K562 (cell line): Measurements from ENCODE around the gene KCNA10. TPM values are rescaled to one million over a fixed set of nuclear protein-coding genes. Genes with fewer than 3 reads are reported as not detected.

Experiments used
- ATAC-seq: fragments of 200-7000 bp; cut with Tn5 transposase; 3 replicates; pipeline ENCODE4 v1.9.1; 2020; ENCODE audit warnings: moderate library complexity
- BruUV-seq: library from RNA; stranded (reverse); fragments of 400-500 nt; replicated peaks from 2 replicates; lab custom pipeline; 2021; lab: Mats Ljungman, UMichigan
- CTCF ChIA-PET: fragments of 300-600 bp; formaldehyde crosslinking; extraction: SDS; loops from one replicate; lab custom pipeline; 2021; ENCODE audit warnings: low intra/inter-chr PET ratio; lab: Yijun Ruan, JAX
- POLR2A ChIA-PET: fragments of 300-600, 350-650 bp; sonication (Branson Sonifier 250); formaldehyde crosslinking; extraction: SDS; loops from one replicate; lab custom pipeline; 2021; ENCODE audit warnings: antibody characterized with exemption, inconsistent platforms; lab: Yijun Ruan, JAX
- DNase-seq, 4 experiments: peaks; one replicate each; pipeline versions ENCODE4 v3.0.0 to v3.0.0-alpha.2; 2011 to 2018; ENCODE audit warnings: low spot score in 3 of 4, mixed read lengths in 3 of 4; ENCODE audit errors: extremely low read depth in 1 of 4
- FAIRE-seq: peaks from 2 replicates; lab custom pipeline; 2011; peaks lifted over from hg19 to GRCh38; lab: Jason Lieb, UNC
- H2AFZ ChIP-seq: 2 replicates; pipeline ENCODE4 v1.6.0; 2011; ENCODE audit warnings: low read depth, low read length, control low read depth, inconsistent platforms
- H3K27ac ChIP-seq: fragments of 200-600 bp; 3 replicates; pipeline ENCODE4 v1.8.0; 2011; ENCODE audit warnings: low read depth, mild to moderate bottlenecking, control low read depth, inconsistent platforms, low read length, moderate library complexity, mixed read lengths; ENCODE audit errors: extremely low read depth
- H3K27me3 ChIP-seq, 2 experiments: fragments of 300-600 bp in 1 of 2; 2 replicates in 1 of 2; 3 replicates in 1 of 2; pipeline versions ENCODE4 v1.6.0 to v1.8.0; 2011; ENCODE audit warnings: inconsistent platforms in 2 of 2, low read length in 2 of 2, mild to moderate bottlenecking in 1 of 2, mixed read lengths in 1 of 2, moderate library complexity in 1 of 2; ENCODE audit not compliant: control insufficient read depth in 2 of 2, insufficient read depth in 2 of 2
- H3K36me3 ChIP-seq: fragments of 300-600 bp; 3 replicates; pipeline ENCODE4 v1.8.0; 2011; ENCODE audit warnings: mild to moderate bottlenecking, low read length, inconsistent platforms; ENCODE audit not compliant: control insufficient read depth, insufficient read depth
- H3K4me1 ChIP-seq, 2 experiments: fragments of 200-600 bp in 1 of 2; replicated peaks in 1 of 2; 2 replicates in 1 of 2; 3 replicates in 1 of 2; pipeline versions ENCODE4 v1.5.1 to v1.8.0; 2011; ENCODE audit warnings: inconsistent platforms in 2 of 2, low read length in 2 of 2, mild to moderate bottlenecking in 1 of 2, mixed read lengths in 1 of 2, moderate library complexity in 1 of 2; ENCODE audit not compliant: control insufficient read depth in 2 of 2, insufficient read depth in 2 of 2
- H3K4me2 ChIP-seq: 2 replicates; pipeline ENCODE4 v1.6.1; 2011; ENCODE audit warnings: low read length, control low read depth, inconsistent platforms, mixed read lengths; ENCODE audit not compliant: insufficient read depth
- H3K4me3 ChIP-seq: fragments of 200-600 bp; sonication (generic), shearing (Covaris generic); 2 replicates; pipeline ENCODE4 v1.5.1; 2016; ENCODE audit warnings: control low read depth, inconsistent platforms
- H3K79me2 ChIP-seq: fragments of 200-600 bp; 3 replicates; pipeline ENCODE4 v1.8.0; 2011; ENCODE audit warnings: low read length, inconsistent platforms; ENCODE audit not compliant: control insufficient read depth, insufficient read depth
- H3K9ac ChIP-seq, 2 experiments: 2 replicates each; pipeline versions ENCODE4 v1.6.0 to v1.6.1; 2011; ENCODE audit warnings: low read depth in 2 of 2, low read length in 2 of 2, control low read depth in 1 of 2, inconsistent platforms in 1 of 2, mild to moderate bottlenecking in 1 of 2, mixed read lengths in 1 of 2; ENCODE audit not compliant: insufficient read depth in 1 of 2
- H3K9me1 ChIP-seq: one replicate; pipeline ENCODE4 v1.6.0; 2011; ENCODE audit warnings: inconsistent platforms, mild to moderate bottlenecking, low read length, moderate library complexity; ENCODE audit not compliant: control insufficient read depth, insufficient read depth
- H3K9me3 ChIP-seq: replicated peaks from 2 replicates; pipeline ENCODE4 v1.5.1; 2011; ENCODE audit warnings: low read depth, low read length, inconsistent platforms; ENCODE audit not compliant: control insufficient read depth, insufficient read depth
- H4K20me1 ChIP-seq: replicated peaks from 2 replicates; pipeline ENCODE4 v1.6.1; 2011; ENCODE audit warnings: low read length, inconsistent platforms, mixed read lengths; ENCODE audit not compliant: control insufficient read depth, insufficient read depth
- EP400 ChIP-seq: fragments of 450-650 bp; IDR thresholded peaks from 2 replicates; pipeline ENCODE4 v1.6.1; 2017; ENCODE audit warnings: antibody characterized with exemption, mild to moderate bottlenecking, moderate library complexity
- FIP1L1 ChIP-seq: fragments of 200-400 bp; formaldehyde crosslinking; IDR thresholded peaks from 2 replicates; pipeline ENCODE4 v1.6.1; 2018; ENCODE audit warnings: mild to moderate bottlenecking, low read depth, low read length; ENCODE audit not compliant: poor library complexity, severe bottlenecking
- HMG20B ChIP-seq: fragments of 250-450 bp; sonication (Bioruptor Pico); IDR thresholded peaks from 2 replicates; pipeline ENCODE4 v1.5.0; 2021; ENCODE audit warnings: mild to moderate bottlenecking
- HOXB6 ChIP-seq: fragments of 250-450 bp; sonication (Bioruptor Pico); IDR thresholded peaks from 2 replicates; pipeline ENCODE4 v1.5.1; 2022; ENCODE audit warnings: mild to moderate bottlenecking, borderline replicate concordance
- IFI16 ChIP-seq: fragments of 250-450 bp; sonication (Bioruptor Pico); IDR thresholded peaks from 2 replicates; pipeline ENCODE4 v2.1.2; 2022; ENCODE audit warnings: mild to moderate bottlenecking, inconsistent platforms
- NCOA6 ChIP-seq: fragments of 450-650 bp; IDR thresholded peaks from 2 replicates; pipeline ENCODE4 v1.6.1; 2017; ENCODE audit warnings: mild to moderate bottlenecking
- POLR2H ChIP-seq: IDR thresholded peaks from 2 replicates; pipeline ENCODE4 v1.6.1; 2016; ENCODE audit warnings: missing genetic modification characterization, low read depth, mild to moderate bottlenecking, control low read depth, missing compliant biosample characterization, moderate library complexity
- RBM14 ChIP-seq: fragments of 200-400 bp; formaldehyde crosslinking; IDR thresholded peaks from 2 replicates; pipeline ENCODE4 v1.6.1; 2018; ENCODE audit warnings: low read depth, mild to moderate bottlenecking, low read length, moderate library complexity, borderline replicate concordance; ENCODE audit not compliant: insufficient read depth
- ZBTB43 ChIP-seq: sonication (generic); formaldehyde crosslinking; IDR thresholded peaks from 2 replicates; pipeline ENCODE4 v1.8.0; 2023; ENCODE audit warnings: mild to moderate bottlenecking, missing genetic modification reagents
- ZNF12 ChIP-seq: sonication (generic); formaldehyde crosslinking; IDR thresholded peaks from 2 replicates; pipeline ENCODE4 v1.4.0; 2020; ENCODE audit warnings: mild to moderate bottlenecking, missing genetic modification reagents
- WGBS: fragments of 100-300 bp; shearing (Covaris generic); methylation state at CpG from one replicate; pipeline ENCODE4 v1.1.6; 2016; ENCODE audit warnings: low coverage, mixed read lengths; ENCODE audit not compliant: insufficient coverage; ENCODE audit errors: missing lambda C conversion rate; 5-methylcytosine and 5-hydroxymethylcytosine counted together
- in situ Hi-C: fragments of 300-500 bp; cut with MboI; formaldehyde crosslinking; loops from 4 replicates; pipeline ENCODE4 v1.15.0; 2018; ENCODE audit warnings: inconsistent platforms, mixed read lengths
- intact Hi-C: fragments of 100-400 bp; cut with micrococcal nuclease; formaldehyde crosslinking; loops from 2 replicates; pipeline ENCODE4 v1.14.2; 2022
- polyA plus RNA-seq, 8 experiments: library from polyadenylated mRNA; depleted of rRNA in 4 of 8; stranded (reverse) in 5 of 8; unstranded in 3 of 8; fragments of >200 nt; fragmentation: Nextera tagmentation in 2 of 8; fragmentation: Illumina TruSeq in 1 of 8; extraction: Ambion mirVana in 2 of 8; extraction: Trizol in 1 of 8; gene quantifications; 2 replicates each; pipeline versions ENCODE4 v1.2.1 to v1.2.3, GENCODE V29; 2011 to 2014; ENCODE audit warnings: inconsistent platforms in 1 of 8, missing spikeins in 1 of 8
- total RNA-seq, 7 experiments: library from RNA; depleted of rRNA in 6 of 7; stranded (reverse); fragments of >200 nt in 6 of 7; fragmentation: Illumina TruSeq in 2 of 7; extraction: Trizol in 2 of 7; gene quantifications; 2 replicates each; pipeline versions ENCODE4 v1.2.1 to v1.2.3, GENCODE V29; 2011 to 2021; ENCODE audit warnings: low replicate concordance in 1 of 7
- TF ChIP-seq, protein P1 (sequence below): sonication (generic); formaldehyde crosslinking; IDR thresholded peaks from 2 replicates; pipeline ENCODE4 v1.9.0; 2022; ENCODE audit warnings: mild to moderate bottlenecking, missing genetic modification reagents
- TF ChIP-seq, protein P2 (sequence below): fragments of 450-650 bp; formaldehyde crosslinking; IDR thresholded peaks from 2 replicates; pipeline ENCODE4 v1.4.0; 2022; ENCODE audit warnings: mild to moderate bottlenecking, moderate library complexity
- TF ChIP-seq, protein P3 (sequence below): sonication (generic); formaldehyde crosslinking; IDR thresholded peaks from 2 replicates; pipeline ENCODE4 v1.8.1; 2023; ENCODE audit warnings: mild to moderate bottlenecking, missing genetic modification reagents, moderate library complexity
- TF ChIP-seq, protein P4 (sequence below): fragments of 450-650 bp; conservative IDR thresholded peaks from 2 replicates; pipeline ENCODE4 v1.6.1; 2016; ENCODE audit warnings: missing genetic modification characterization, low read depth, mild to moderate bottlenecking, missing compliant biosample characterization, moderate library complexity
- TF ChIP-seq, protein P5 (sequence below): fragments of 450-650 bp; formaldehyde crosslinking; IDR thresholded peaks from 2 replicates; pipeline ENCODE4 v1.4.0; 2022; ENCODE audit warnings: missing genetic modification characterization

KCNA10 gene
- total and polyA plus RNA-seq, 9 of the 15 experiments (the other 6 are each of a cell fraction or from before 2014, with no cell fraction given): not detected

DNA sequence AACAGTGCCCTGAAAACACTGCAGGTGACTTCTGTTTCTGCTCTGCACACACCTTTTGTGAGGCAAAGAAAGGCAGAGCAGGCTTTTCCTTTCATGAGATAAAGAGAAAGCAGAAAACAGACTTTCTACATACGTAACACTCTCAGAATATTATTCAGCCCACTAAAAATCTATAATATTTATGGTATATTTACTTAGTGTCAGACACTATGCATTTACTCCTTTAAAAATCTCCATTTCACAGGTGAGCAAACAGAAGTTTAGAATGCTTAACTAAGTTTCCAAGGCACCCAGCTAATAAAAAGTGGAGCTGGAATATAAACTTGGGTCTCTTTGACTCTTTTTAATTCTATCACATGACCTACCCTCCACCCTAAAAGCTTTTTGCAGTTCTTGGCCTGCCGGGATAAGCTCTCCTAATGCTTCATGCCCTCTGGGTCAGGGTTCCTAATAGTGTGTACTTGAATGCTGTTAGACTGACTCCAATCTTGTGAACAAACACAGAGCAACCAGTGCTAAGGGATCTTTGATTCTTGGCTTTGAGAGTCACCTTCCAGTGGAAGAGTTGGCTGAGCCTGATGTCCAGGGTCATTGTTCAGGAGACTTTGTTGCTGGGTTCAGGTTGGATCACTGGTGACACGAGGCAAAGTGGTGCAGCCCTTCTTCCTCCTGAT, 40.9 kb downstream of the KCNA10 start:
- Histone ChIP-seq H3K9me1 (peaks cover 3% of the 10 kb centered on the region), H2AFZ (no peak overlapping the region), H3K4me1 (peaks cover 0 to 3% of the 10 kb centered on the region in 2 experiments; a peak in 4 of 5 replicates), H3K4me3 (no peak overlapping the region), H3K27ac (no peak overlapping the region), H3K79me2 (no peaks in the 10 kb centered on the region), H3K27me3 (peaks cover 8 to 44% of the 10 kb centered on the region in 2 experiments), H3K9ac (no peak overlapping the region), H3K9me3 (no peaks in the 10 kb centered on the region), H3K36me3 (no peaks in the 10 kb centered on the region), H3K4me2 (no peak overlapping the region), H4K20me1 (peaks cover 10% of the 10 kb centered on the region; the same call in 1 of the 2 replicates)
- ChIA-PET CTCF (no interaction called here), POLR2A (interaction anchor here (0.6 kb wide), 2 partner anchors 46 to 173 kb away, joined by 3 read pairs; no protein-coding TSS in a partner anchor)
- in situ Hi-C loops (no loop called here), intact Hi-C loops (no loop called here)
- ATAC-seq: no peak
- no peak for FAIRE-seq
- 3% methylated on average over 3 of the region's 3 CpGs for WGBS
- DNase-seq: no peak
- no TSS peak for BruUV-seq
- no peak for TF ChIP-seq FIP1L1
- TF ChIP-seq, protein P1, sequence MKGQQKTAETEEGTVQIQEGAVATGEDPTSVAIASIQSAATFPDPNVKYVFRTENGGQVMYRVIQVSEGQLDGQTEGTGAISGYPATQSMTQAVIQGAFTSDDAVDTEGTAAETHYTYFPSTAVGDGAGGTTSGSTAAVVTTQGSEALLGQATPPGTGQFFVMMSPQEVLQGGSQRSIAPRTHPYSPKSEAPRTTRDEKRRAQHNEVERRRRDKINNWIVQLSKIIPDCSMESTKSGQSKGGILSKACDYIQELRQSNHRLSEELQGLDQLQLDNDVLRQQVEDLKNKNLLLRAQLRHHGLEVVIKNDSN: no peak
- TF ChIP-seq, protein P2, sequence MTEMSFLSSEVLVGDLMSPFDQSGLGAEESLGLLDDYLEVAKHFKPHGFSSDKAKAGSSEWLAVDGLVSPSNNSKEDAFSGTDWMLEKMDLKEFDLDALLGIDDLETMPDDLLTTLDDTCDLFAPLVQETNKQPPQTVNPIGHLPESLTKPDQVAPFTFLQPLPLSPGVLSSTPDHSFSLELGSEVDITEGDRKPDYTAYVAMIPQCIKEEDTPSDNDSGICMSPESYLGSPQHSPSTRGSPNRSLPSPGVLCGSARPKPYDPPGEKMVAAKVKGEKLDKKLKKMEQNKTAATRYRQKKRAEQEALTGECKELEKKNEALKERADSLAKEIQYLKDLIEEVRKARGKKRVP (CRISPR knock-in tag): no peak
- TF ChIP-seq, protein P3, sequence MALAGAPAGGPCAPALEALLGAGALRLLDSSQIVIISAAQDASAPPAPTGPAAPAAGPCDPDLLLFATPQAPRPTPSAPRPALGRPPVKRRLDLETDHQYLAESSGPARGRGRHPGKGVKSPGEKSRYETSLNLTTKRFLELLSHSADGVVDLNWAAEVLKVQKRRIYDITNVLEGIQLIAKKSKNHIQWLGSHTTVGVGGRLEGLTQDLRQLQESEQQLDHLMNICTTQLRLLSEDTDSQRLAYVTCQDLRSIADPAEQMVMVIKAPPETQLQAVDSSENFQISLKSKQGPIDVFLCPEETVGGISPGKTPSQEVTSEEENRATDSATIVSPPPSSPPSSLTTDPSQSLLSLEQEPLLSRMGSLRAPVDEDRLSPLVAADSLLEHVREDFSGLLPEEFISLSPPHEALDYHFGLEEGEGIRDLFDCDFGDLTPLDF (CRISPR knock-in tag): no peak
- TF ChIP-seq RBM14: no peak
- no peak for TF ChIP-seq IFI16 (CRISPR knock-in tag)
- TF ChIP-seq HOXB6: no peak
- TF ChIP-seq HMG20B (CRISPR knock-in tag): no peak
- no peak for TF ChIP-seq ZBTB43
- TF ChIP-seq, protein P4, sequence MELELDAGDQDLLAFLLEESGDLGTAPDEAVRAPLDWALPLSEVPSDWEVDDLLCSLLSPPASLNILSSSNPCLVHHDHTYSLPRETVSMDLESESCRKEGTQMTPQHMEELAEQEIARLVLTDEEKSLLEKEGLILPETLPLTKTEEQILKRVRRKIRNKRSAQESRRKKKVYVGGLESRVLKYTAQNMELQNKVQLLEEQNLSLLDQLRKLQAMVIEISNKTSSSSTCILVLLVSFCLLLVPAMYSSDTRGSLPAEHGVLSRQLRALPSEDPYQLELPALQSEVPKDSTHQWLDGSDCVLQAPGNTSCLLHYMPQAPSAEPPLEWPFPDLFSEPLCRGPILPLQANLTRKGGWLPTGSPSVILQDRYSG: no peak
- TF ChIP-seq, protein P5, sequence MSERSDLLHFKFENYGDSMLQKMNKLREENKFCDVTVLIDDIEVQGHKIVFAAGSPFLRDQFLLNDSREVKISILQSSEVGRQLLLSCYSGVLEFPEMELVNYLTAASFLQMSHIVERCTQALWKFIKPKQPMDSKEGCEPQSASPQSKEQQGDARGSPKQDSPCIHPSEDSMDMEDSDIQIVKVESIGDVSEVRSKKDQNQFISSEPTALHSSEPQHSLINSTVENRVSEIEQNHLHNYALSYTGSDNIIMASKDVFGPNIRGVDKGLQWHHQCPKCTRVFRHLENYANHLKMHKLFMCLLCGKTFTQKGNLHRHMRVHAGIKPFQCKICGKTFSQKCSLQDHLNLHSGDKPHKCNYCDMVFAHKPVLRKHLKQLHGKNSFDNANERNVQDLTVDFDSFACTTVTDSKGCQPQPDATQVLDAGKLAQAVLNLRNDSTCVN (CRISPR knock-in tag): no peak
- no peak for TF ChIP-seq ZNF12 (CRISPR knock-in tag)
- no peak for TF ChIP-seq NCOA6
- TF ChIP-seq POLR2H (tag): no peak
- no peak for TF ChIP-seq EP400
